GM13976 (cell line): ENCODE results near the gene HOXB6.

ENCODE experiments used
- DNase-seq: peaks from one replicate; pipeline ENCODE4 v3.0.0; 2012; ENCODE audit warnings: low spot score
- in situ Hi-C: fragments of 300-500 bp; cut with MboI; formaldehyde crosslinking; loops from one replicate; pipeline ENCODE4 v1.12.0; 2022; ENCODE audit warnings: low sequenced_read_pairs, mixed read lengths, inconsistent platforms; ENCODE audit not compliant: unreplicated experiment
- TF ChIP-seq, protein P1 (sequence below): IDR thresholded peaks from 2 replicates; pipeline ENCODE4 v1.5.1; 2012; ENCODE audit warnings: borderline replicate concordance, mild to moderate bottlenecking; ENCODE audit not compliant: insufficient read depth; ENCODE audit errors: extremely low read depth, missing control alignments, control extremely low read depth

Gene HOXB6

DNA sequence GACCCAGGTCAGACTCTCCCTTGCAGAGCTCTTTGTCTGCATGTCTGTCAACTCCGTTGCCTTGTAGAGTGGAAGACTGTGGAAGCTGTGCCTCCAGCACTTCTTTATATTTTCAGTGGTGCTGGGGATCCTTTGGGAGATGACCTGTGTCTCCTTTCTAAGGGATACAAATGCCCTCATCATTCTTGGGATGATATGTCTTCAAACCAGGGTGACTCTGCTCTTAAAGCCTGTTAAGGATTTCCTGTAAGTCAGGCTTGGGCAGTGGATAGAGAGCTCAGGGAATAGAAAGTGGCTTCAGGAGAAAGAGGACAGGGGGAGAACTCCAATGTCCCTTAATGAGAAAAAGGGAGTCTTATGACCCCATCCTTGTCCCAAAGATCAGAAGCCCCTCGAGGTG is 16.3 kb downstream of the HOXB6 start:
- TF ChIP-seq, protein P1, sequence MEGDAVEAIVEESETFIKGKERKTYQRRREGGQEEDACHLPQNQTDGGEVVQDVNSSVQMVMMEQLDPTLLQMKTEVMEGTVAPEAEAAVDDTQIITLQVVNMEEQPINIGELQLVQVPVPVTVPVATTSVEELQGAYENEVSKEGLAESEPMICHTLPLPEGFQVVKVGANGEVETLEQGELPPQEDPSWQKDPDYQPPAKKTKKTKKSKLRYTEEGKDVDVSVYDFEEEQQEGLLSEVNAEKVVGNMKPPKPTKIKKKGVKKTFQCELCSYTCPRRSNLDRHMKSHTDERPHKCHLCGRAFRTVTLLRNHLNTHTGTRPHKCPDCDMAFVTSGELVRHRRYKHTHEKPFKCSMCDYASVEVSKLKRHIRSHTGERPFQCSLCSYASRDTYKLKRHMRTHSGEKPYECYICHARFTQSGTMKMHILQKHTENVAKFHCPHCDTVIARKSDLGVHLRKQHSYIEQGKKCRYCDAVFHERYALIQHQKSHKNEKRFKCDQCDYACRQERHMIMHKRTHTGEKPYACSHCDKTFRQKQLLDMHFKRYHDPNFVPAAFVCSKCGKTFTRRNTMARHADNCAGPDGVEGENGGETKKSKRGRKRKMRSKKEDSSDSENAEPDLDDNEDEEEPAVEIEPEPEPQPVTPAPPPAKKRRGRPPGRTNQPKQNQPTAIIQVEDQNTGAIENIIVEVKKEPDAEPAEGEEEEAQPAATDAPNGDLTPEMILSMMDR = peak; percentile 3
- no peak for DNase-seq
- in situ Hi-C loops = no loop called here

DNA sequence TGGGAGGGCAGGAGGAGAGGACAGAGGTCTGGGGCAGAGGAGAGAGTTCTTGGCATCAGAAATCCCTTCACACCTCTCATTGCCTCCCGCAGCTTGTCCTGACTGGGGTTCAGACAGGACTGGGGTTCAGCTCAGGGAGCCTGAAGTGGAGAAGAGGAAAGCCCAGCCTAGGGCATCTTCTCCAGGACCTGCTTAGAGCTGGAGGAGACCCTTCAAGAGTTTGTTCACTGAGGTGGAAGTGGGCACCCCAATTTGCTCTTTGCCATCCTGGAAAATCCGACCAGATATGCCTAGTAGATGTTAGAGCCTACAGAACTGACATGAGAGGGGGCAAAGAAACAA is 16.7 kb downstream of the HOXB6 start:
- TF ChIP-seq, protein P1 = no peak
- in situ Hi-C loops = no loop called here
- no peak for DNase-seq

GRCh38 chr17:48587276-48588073 is 17.3 kb downstream of the HOXB6 start:
- DNase-seq = no peak
- TF ChIP-seq, protein P1 = no peak
- in situ Hi-C loops = no loop called here

DNA sequence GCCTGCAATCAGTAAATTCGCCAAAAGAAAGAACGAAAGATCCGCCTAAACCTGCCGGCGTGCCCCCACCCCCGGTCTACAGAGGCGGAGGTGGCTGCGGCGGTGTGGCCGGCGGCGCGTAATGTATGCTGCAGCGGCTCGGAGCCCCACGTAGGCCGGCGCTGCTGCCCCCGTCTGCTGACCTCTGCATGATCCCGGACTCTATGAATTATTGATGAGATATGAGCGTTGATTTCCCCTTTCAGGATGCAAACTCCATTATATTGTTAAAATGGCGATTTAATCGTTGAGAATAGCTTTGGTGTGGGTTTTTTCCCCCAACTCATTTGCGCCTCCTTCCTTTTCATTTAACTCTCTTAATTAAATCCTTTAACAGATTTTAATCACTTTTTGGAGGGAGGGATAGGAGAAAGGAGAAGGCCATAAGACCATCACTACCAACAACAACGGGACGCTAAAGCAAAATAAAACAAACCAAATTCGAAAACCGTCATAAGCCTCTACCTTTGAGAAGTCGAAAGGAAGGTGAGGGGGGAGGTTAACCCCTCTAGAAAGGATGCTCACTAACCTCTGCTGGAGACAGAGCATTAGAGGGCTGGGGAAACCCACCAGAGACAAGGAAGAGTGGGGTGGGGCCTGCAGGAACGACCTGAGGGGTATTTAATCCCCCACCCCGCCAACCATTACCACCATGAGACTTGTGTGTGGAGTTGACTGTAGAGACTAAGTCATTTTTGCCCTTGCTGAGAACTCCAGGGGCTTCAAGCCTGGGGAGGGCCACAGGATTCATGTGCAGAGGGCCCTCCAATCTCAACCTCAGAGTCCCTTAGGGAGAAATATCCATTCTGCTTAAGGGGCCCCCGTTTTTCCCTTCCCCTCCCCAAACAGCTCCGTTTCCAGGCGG is 18.2 kb downstream of the HOXB6 start:
- TF ChIP-seq, protein P1 = peak; percentile 0
- in situ Hi-C loops = no loop called here
- DNase-seq = peak; percentile 74

DNA sequence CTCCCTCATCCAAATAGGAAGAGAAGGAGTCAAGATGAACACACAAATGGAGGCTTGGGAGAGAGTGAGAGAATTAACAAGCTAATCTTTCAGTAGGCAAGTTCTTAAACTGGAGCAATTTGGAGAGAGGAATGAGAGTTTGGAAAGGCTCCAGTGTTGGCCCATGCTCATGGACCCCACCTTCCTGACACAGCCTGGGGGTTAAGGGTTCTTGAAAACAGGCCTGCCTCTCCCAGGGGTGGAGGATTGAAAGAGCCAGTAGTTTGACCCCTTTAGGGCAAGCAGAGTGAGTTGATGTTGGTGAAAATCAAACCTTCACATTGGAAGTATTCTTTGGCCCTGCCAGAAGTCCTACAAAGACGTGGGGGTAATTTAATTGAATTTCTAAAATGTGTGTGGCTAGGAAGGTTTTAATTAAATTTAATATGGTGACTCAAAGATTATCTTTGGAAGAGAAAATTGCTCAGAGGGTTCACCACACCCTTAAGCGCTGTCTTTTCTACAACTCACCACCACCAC is 20.5 kb downstream of the HOXB6 start:
- in situ Hi-C loops = no loop called here
- TF ChIP-seq, protein P1 = no peak
- DNase-seq = no peak

- TF ChIP-seq, protein P1 = no peak
- in situ Hi-C loops = no loop called here
Observed at GRCh38 chr17:48583708-48584222, 21.0 kb downstream of the HOXB6 start.

More at GRCh38 chr17:48583708-48584222, 21.0 kb downstream of the HOXB6 start:
- no peak for DNase-seq
